Activated CD4-positive, alpha-beta T cell treated with anti-CD3 and anti-CD28 coated beads for 24 hours (primary cell): ENCODE data around the gene CCDC154.

Experiments used
- DNase-seq, 2 donors: peaks; one replicate each; pipeline ENCODE4 v3.0.0-alpha.2; 2020; ENCODE audit warnings: low read depth in 2 of 2

The CCDC154 gene

DNA sequence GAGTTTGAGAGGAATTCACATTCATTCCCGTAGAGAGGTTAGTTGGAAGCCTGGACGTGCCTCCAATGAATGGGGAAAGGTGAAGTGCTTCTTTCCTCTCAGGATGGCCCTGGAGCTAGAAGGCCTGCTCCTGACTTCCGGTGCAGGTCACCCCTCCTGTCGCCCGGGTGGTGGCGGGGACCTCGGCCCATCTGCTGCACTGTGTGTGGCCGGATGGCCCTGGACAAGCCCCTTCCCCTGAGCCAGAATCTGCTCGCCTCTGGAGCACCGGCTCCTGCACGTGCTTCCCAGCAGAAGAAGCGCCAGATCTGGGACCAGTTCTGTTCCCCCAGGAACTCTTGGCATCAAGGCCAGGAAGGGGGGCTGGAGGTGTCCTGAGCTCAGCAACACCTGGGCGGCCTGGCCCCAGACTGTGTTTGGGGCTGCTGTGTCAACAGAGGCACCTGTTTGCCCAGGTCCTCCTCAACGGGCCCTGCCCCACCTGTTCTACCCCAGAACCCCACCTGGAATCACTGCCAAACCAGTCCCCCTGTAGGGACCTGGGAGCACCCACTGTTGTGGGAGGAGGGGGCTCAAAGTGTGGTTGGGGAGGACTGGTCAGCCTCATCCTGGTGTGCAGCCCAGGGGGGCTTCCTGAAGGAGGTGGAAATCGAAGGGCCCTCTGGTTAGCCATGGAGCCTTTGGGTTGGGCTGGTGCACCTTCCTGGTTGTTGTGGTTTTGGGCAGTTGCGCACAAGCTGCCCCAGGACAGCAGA lies 18.6 kb downstream of the CCDC154 start:
- DNase-seq, result no peak

DNA sequence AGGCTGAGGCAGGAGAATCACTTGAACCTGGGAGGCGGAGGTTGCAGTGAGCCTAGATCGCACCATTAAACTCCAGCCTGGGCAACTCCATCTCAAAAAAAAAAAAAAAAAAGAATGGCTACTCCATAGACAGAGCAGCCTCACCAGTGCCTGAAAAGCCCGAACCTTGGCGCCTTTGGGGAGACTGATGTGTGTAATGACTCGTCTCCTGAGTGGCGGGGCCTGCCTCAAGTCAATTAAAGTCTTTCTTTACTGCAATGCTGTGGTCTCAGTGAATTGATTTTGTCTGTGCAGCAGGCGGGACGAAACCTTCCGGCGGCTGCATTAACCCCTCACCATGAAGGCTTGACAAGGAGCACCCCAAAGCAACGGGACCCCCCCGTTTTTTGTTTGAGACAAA lies 20.3 kb downstream of the CCDC154 start:
- no peak for DNase-seq

DNA sequence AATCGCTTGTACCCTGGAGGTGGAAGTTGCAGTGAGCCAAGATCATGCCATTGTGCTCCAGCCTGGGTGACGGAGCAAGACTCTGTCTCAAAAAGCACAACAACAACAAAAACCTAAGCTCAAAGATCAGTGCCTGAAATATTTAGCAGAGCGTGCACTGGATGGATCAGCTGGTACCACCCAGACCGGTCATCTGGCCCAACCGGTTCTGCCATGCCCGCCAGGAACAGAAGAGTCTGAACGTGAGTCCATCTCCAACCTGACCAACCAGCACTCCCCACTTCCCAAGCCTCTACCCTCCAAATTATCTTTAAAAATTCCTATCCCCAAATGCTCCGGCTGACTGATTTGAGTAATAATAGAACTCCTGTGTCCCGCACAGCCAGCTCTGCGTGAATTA lies 22.3 kb downstream of the CCDC154 start:
- no peak for DNase-seq

DNA sequence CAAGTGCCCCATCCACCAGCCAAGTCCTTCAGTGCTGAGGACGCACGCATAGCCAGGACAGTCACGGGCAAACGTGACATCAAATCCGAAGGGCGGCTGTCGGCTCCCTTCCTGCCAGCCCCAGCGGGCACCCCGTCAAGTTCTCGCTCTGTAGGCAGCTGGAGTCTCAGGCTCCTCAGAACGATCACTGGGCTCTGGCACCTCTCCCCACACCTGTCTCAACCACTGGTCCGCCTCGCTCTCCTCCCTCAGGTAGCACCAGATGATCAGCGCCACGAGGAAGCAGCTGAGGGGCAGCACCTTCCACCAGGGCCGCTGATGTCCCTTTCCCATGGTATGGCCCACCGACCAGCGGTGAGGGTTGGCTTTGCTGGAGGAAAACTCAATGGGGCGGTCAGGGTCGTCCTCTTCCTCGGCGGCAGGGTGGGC lies 24.2 kb downstream of the CCDC154 start:
- DNase-seq, result no peak

DNA sequence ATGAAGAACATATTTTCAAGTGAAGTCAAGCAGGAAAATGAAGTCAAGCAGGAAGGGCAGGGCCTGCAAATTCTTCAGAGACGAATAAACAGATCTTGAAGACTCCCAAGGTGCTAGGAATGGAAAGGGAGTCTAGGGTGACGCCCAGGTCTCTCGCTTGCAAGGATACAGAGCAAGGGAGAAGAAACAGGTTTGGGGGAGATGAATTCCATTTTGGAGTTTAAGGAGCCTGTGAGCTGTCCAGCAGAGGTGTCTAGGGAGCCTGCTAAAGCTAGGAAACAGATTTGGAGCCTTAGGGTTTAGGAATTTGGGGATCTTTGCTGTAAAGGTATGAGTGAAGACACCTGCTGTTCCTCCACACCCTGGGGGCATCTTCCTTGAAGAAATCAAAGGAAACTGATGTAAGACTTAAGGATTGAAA lies 27.8 kb downstream of the CCDC154 start:
- no peak for DNase-seq

DNA sequence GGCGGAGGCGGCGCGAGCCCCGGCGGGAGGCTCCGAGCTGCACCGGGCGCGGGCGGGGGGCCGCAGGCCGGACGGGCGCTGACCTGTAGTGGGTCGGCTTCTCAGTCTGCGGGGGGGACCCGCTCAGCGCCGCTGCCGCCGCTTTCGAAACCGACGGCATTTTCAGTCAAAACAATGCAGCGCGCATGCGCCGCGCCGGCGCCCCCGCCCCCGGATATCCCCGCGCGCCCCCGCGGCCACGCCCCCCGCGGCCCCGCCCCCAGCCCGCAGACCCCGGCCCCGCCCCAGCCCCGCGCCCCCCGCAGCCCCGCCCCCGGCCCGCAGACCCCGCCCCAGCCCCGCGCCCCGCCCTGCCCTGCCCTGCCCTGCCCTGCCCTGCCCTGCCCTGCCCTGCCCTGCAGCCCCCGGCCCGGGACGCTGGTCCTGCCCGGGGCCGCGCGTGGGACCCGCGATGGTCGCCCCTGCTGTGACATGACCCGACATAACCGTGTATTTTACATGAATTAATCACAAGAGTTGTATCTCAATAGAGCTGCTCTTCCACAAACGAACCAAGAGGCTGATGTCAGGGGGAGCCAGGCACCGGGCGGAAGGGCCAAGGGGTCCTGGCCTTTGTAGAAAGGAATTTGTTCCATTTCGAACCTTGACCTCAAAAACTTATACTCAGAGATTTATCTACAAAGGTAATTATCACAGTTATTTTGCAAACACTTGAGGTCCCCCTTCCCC lies 29.7 kb downstream of the CCDC154 start, which contains the start of gene UNKL:
Gene UNKL, minus strand, starts transcription at position 173 of the 729 bp plus-strand sequence. Its CDS starts 13 bp downstream, at position 160.
- peak; percentile 71 to 73 for DNase-seq

DNA sequence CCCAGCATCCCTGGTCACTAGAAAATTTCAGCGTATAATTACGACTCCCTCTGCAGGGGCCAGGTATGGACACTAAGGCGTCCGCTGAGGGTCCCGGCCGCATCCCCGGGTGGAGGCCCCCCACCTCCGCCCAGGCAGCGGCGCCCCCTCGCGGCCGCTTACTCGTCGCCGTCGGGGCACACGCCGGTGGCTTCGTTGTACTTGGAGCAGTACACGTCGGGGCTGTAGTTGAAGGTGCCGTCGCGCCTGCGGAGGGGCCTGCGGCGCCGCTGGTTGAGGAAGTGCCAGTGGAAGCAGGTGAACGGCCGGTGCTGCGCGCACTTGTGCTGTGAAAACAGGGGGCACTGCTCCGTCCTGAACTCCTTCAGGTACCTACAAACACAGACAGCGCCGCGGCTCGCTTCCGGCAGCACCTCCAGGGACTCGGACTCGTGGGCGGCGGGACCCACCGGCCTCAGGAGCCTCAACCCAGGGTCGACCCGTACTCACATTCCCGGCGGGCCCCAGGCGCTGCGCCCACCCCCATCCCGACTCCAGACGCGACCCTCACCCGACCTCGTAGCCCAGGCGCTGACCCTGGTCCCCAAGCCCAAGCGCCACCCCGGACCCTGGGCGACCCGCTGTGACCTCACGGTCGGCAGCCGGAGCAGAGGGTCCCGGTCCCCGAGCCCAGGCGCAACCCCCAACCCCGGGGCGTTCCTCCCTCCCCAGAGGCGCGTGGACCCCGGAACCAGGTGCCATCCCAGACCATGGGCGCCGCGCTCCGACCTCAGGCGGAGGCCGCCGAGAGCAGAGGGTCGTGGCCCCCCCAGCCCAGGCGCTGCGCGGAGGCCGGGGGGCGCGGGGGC lies 30.4 kb downstream of the CCDC154 start:
- DNase-seq, result peak; percentile 48 to 51

DNA sequence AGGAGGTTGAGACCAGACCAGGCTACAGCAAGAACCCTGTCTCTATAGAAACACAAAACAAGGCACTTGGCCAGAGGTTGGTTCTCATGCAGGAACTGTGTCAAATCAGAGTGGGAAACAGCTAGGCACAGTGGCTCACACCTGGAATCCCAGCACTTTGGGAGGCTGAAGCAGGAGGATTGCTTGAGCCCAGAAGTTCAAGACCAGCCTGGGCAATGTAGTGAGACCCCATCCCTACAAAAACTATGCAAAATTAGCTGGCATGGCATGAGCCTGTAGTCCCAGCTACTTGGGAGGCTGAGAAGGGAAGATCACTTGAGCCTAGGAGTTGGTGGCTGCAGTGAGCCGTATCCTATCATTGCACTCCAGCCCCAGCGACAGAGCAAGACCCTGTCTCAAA lies 31.5 kb downstream of the CCDC154 start:
- no peak for DNase-seq

DNA sequence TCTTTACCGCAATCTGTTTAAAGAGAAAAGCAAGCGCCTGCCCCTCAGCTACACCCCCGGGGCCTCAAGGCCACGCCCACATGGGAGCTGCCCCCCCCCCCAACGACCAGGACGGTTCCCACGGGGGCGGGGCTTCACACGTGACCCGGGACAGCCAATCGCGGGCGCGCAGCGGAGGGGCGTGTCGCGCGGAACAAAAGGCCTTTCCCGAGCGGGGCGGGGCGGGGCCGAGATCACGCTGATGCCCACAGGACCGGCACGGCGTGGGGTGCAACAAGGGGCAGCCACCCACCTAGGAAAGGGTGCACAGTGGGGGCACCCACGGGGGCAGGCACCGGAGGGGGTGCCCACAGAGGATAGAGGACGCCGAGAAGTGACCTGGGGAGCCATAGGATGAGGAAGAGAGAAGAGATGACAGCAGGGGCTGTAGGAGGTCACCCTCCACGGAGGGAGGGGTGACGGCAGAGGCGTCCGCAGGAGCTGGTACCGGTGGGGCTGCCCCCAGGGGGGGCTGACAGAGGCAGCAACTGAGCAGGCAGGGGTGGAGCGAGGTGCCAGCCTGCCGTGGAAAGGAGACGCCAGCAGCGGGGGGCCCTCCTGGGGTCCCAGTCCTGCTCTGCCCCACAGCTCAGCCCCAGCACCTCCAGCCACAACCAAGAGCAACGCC lies 36.1 kb downstream of the CCDC154 start:
- peak; percentile 96 to 97 for DNase-seq

DNA sequence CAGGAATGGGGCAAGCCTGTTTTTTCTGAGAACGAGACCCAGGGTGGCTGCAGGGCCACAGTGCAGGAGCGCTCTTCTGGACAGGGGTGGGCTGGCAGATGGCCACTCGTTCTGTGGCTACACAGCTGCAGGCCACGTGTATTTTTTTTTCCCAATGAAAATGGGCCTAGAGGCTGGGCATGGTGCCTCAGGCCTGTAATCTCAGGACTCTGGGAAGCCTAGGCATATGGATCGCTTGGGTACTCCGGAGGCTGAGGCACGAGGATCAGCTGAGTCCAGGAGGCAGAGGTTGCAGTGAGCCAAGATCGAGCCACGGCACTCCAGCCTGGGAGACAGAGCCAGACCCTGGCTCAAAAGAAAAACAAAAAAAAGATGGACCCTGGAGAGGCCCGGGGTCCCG lies 36.6 kb downstream of the CCDC154 start:
- DNase-seq, result no peak

DNA sequence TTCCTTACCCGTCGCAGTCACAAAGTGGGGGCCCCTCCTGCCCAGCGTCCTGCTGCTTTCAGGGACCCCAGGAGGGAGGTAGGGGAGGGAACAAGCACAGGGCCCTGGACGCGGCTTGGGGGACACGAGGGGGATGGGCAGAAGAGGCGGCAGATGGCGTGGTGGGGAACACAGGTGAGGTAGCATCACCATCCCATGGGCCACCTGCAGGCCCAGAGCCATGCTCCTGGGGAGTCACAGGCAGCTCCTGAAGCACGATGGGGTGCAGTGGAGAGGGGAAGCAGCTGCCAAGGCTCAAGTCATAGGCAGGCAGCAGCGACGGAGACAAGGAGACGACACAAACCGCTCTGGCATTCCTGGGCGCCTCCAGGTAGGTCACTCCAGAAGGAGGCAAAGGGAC lies 40.6 kb downstream of the CCDC154 start:
- no peak for DNase-seq

DNA sequence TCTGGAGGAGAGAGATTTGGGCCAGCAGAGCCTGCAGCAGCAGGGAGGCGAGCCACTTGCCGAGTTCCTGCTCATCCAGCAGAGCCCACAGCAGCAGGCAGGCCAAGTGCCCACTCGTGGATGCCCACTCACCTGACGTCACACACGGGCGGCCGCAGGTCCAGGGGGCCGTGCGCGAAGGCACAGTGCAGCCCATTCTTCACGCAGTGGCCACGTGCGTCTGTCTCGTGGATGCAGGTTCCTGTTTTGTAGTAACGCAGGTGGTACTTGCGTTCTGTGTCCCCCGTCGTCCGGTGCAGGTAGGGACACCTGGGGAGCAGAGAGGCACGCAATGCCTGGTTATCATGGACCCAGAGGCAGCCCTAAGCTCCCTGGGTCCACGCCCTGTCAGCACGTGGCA lies 41.3 kb downstream of the CCDC154 start:
- no peak for DNase-seq

DNA sequence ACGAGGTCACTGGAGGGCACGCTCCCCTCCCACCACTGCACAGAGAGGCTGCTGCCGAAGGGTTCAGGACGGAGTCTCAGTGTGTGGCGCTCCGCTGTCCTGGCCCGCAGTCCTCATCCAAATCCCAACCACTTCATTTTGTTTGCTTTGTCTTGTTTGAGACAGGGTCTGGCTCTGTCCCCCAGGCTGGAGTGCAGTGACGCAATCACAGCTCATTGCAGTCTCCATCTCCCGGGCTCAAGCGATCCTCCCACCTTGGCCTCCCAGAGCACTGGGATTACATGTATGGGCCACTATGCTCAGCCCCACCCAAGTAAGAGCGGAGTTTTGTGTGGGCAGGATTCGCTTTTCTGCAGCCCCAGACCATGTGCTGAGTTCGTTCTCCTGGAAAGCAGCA lies 42.6 kb downstream of the CCDC154 start:
- no peak for DNase-seq

DNA sequence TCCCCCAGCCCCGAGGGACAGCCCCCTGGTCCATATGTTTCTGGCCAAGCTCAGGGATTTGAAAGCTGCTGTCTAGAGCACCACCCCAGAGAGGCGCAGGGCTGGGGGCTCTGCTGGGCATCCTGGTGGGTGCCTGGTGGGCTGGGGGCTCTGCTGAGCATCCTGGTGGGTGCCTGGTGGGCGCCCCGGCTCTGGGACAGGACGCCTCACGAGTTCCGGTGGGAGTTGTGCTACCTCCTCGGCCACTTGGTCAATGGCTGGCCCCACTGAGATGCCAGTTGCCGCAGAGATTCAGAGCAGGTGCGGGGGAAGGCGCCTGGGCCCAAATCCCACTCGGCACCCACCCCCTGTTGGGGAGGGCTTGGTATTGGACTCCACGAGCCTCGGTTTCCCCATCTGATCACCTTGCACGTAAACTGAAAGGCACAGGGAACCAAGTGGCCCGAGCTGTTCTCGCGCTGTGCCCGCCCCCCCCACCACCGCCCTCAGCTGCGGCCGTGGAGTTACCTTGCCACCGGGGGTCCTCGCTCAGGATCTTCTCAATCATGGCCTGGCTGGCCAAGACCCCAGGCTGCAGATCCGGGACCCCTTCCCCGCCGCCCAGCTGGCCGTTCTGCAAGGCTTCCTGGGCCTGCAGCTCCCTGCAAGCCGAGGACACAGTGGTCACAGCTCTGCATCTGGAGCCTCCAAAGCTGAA lies 43.1 kb downstream of the CCDC154 start:
- no peak for DNase-seq

DNA sequence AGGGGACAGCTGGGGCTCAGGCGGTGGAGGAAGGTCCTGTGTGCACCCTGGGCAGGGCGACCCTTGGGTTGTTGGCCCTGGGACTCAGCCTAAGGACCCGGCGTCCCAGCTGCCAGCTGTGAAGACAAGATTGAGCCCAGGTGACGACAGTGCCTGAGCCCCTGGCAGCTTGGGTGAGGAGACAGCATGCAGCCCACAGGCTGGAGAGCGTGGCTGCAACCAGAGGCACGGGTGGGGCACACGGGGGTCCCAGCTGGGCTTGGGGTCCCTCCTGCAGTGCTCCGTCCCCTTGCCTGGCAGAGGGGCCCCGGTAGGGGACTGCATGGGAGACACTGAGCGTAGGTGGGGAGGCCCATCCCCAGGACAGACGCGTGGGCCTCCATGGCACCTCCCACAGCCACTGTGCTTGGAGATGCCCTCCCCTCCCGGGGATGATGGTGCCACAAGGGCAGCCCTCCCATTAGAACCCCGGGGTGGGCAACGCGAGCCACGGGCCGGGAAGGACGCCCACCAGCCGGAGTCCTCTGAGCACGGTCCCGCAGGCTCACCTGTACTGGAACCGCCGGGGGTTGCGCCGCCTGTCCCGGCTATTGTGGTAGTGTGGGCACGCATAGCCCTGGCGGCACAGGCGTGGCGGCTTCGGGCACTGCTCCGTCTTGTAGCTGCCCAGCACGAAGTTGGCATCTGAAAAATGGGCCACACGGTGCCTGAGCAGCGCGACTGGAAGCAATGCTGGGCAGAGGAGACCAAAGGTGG lies 45.4 kb downstream of the CCDC154 start:
- no peak for DNase-seq

DNA sequence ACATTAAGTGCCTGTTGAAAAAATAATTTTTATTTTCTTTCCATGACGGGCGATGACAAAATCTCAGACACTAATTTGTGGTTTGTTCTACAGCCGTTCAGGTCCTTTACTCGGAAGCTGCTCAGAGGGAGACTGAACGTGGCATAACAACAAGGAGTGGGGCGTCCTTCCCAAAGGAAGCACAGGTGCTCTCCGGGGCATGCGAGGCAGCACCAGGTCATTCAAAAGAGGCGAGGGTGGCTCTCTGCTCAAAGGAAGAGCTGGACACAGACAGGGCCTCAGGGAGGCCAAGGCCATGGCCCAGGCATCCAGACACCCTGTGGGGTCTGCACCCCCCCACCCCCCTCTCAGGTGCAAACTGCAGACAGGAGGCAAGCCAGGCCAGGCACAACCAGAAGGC lies 46.0 kb downstream of the CCDC154 start:
- DNase-seq, result no peak

DNA sequence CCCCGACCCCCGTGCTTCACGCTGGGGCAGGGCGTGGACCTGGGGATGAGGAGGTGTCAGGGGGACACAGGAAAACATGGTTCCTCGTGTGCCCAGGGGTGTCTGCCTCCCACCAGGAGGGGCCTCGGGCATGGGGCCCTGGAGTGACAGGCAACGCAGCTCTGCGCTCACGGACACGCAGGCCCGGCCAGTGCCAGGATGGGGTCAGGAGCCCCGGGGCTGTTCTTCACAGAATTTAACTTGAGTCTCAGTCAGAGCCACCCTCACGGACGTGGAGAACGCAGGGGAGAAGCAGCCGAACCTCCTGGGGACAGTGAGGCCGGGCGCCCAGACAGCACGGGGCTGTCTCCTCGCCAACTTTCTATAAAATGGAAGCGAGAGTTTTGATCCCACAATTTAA lies 46.6 kb downstream of the CCDC154 start:
- DNase-seq, result no peak

DNA sequence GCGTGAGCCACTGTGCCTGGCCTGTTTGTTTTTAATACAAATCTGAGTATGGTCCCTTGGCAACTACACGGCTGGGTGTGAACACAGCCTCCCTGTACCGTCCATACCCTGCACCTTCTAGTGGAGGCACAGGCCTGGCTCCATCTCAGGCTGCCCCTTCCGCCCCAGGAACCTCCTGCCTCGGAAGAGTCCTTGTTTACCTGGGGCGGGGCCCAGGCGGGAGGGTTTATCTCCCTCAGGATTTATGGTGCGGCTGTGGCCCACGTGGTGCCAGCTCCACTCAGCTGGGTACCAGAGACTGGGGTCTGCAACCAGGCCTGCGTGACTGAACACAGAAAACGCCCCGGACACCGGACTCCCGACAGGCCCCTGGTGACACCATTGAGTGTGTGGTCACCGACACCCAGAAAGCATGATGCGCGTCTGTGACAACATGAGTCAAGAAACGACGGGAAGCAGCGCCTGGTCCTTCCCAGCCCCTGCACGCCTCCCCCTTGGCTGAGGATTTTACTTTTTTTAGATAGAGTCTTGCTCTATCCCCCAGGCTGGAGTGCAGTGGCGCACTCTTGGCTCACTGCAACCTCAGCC lies 48.8 kb downstream of the CCDC154 start:
- no peak for DNase-seq

DNA sequence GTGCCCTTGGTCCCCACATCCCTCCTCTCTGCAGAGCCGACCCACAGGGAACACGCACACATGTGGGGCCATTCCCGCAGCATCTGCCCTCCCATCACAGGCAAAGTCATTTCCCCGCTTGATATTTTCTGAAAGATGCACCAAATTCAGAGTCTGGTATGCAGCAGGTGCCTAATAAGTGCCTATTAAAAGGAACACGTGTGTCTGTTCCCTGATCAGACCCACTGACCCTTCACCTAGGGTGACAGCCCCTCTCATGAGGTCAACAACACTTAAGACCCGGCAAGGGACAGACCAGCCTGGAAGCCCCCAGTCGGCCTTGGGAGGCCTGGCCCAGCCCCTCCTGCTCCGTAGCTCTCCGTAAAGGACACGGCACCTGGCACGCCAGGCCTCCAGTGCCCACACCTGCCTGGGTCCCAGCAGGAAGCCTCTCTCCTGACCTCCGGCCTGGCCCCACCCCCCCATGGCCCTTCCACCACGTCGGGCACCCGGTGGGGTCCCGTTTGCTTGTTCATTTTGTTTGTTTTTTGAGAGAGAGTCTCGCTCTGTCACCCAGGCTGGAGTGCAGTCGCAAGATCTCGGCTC lies 49.9 kb downstream of the CCDC154 start:
- DNase-seq, result no peak
